Occipital lobe (tissue), 2 donors: ENCODE data around the gene CENPH. TPM values are rescaled to one million over a fixed set of nuclear protein-coding genes. Genes with fewer than 3 reads are reported as not detected.
"Not testable (repeated sequence)": the region's sequence is repeated elsewhere in the genome, so short reads cannot be mapped to it uniquely, and the experiment has no call there.

ENCODE experiments used
- DNase-seq: peaks from one replicate; lab custom pipeline; 2025; lab: John Stamatoyannopoulos, UW
- total RNA-seq: library from RNA; depleted of rRNA; stranded (reverse); fragments of >200 nt; gene quantifications from one replicate; pipeline ENCODE4 v1.2.3, GENCODE V29; 2014

The CENPH gene, protein sequence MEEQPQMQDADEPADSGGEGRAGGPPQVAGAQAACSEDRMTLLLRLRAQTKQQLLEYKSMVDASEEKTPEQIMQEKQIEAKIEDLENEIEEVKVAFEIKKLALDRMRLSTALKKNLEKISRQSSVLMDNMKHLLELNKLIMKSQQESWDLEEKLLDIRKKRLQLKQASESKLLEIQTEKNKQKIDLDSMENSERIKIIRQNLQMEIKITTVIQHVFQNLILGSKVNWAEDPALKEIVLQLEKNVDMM
- 16.2 TPM for total RNA-seq

DNA sequence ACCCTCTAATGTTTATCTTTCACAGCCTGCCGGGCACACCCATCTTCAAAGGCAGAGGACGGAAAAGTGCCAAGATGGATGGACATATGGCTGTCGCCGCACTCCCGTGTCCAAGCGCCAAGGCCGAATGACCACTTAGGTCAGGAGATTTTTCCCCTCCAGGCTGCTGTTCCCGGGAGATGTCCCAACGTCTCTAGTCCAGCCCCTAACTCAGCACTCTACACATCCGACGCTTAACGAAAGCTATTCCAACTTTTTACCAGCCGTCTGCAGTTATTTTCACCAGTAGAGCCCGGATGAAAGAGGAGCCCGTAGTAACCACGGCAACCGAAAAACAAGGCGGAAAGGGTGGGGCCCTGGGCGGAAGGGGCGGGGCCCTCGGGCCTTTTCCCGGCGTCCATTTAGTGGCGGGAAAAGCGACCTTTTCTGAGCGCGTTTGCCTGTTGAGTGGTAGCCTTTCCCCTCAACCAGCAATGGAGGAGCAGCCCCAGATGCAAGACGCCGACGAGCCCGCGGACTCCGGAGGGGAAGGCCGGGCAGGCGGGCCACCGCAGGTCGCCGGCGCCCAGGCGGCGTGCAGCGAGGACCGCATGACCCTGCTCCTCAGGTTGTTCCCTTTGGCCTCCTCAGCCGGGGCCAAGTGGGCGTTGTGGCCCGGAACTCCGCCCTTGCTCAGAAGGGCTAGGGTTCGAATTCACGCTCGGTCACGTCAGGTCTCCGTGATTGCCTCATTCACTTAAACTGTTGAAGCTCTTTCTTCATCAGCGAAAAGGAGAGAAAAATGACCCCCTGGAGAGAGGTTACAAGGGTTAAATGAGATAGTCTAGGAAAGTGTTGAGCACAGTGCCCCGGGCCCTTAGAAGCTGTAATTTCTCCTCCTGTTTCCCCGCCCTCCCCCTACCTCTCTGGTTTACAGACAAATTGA is at the start of gene CENPH:
Gene CENPH, plus strand, starts transcription at position 422 of the 925 bp plus-strand sequence. Its CDS starts 52 bp downstream, at position 474.
- DNase-seq = peak; percentile 87

DNA sequence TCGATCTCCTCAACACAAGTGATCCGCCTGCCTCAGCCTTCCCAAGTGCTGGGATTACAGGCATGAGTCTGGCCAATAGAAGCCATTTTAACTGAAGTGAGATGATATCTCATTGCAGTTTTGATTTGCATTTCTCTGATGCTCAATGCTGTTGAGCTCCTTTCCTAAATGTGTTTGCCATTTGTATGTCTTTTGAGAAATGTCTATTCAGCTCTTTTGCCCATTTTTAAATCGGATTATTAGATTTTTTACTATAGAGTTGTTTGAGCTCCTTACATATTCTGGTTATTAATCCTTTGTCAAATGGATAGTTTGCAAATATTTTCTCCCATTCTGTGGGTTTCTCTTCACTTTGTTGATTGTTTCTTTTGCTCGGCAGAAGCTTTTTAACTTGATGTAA is 49.1 kb upstream of the CENPH start:
- not testable (repeated sequence) for DNase-seq

DNA sequence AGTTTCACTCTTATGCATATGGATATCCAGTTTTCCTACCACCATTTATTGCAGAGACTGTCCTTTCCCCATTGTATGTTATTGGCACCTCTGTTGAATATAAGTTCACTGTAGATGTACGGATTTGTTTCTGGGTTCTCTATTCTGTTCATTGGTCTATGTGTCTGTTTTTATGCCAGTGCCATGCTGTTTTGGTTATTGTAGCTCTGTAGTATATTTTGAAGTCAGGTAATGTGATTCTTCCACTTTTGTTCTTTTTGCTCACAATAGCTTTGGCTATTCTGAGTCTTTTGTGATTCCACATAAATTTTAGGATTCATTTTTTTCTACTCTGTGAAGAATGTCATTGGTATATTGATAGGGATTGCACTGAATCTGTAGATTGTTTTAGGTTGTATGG is 48.6 kb upstream of the CENPH start:
- no peak for DNase-seq

DNA sequence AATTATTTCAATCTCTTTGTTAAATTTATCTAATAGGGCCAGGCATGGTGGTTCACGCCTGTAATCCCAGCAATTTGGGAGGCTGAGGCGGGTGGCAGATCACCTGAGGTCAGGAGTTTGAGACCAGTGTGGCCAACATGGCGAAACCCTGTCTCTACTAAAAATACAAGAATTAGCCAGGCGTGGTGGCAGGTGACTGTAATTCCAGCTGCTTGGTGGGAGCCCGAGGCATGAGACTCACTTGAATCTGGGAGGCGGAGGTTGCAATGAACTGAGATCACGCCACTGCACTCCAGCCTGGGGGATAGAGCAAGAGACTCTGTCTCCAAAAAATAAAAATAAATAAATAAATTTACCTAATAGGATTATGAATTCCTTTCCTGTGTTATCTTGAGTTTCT is 40.8 kb upstream of the CENPH start:
- not testable (repeated sequence) for DNase-seq

DNA sequence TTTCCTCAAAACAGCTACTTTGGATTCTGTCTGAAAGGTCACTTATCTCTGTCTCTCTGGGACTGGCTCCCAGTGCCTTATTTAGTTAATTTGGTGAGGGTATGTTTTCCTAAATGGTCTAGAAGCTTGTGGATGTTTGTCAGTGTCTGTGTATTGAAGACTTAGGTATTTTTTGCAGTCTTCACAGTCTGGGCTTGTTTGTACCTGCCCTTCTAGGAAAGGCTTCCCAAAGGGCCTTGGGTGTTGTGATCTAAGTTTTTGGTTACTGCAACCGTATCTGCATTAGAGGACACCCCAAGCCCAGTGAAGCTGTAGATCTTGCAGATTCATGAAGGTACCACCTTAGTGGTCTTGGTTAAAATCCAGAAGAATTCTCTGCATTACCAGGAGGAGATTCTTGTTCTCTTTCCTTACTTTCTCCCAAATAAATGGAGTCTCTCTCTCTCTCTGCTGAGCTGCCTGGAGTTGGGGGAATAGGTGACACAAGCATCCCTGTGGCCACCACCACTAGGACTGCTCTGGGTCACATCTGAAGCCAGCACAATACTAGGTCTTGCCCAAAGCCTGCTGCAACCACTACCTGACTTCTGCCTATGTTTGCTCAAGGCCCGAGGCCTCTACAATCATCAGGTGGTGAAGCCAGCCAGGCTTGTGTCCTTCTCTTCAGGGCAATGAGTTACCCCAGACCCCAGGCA is 40.3 kb upstream of the CENPH start:
- no peak for DNase-seq

DNA sequence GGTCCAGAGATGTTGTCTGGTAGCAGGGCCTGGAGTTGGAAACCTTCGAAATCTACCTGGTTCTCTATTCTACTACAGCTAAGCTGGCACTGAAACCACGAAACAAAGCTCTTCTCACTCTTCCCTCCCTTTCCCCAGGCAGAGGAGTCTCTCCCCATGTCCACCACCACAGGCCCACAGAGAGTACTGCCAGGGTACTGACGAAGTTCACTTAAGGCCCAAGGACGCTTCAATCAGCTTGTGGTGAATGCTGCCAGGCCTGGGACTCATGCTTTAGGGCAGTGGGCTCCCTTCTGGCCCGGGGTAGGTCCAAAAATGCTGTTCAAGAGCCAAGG is 39.7 kb upstream of the CENPH start:
- DNase-seq = no peak

DNA sequence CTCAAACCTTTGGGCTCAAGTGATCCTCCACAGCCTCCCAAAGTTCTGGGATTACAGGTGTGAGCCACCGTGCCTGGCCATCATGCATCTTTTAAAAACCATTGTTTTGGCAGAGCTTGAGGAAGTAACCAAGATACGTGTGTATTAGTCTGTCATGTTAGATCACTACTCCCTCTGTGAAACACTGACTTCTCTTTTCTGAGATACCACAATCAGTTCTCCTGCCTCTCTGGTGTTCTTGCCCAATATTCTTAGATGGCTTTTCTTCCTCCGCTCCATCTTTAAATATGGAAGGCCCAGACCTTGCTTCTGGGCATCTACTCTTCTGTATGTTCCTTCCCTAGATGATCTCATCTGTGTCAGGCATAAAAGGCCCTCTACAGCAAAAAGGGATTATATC is 36.7 kb upstream of the CENPH start:
- no peak for DNase-seq

DNA sequence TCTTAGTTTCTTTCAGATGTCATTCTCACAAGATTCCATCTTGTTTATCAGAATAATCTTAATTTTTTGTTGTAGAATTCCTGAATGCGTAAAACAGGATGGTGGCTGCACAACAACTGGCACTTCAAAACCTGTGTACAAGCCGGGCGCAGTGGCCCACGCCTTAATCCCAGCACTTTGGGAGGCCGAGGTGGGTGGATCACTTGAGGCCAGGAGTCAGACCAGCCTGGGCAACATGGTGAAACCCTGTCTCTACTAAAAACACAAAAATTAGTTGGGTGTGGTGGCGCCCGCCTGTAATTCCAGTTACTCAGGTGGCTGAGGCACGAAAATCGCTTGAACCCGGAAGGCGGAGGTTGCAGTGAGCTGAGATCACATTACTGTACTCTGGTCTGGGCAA is 32.9 kb upstream of the CENPH start:
- no peak for DNase-seq

DNA sequence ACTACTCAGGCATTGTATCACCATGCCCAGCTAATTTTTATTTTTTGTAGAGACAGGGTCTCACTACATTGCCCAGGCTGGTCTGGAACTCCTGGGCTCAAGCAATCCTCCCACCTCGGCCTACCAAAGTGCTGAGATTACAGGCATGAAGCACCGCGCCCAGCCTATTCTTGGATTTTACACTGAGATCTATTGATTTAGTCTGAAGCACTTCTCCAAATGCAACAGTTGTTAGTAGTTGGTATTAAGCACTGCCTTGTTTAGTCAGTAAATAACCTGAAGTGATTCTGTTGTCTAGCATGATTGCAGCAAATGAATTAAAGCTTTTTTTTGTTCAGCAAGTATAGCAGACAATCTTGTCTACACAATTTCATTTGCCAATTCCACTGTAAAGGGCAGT is 31.3 kb upstream of the CENPH start:
- DNase-seq = no peak

DNA sequence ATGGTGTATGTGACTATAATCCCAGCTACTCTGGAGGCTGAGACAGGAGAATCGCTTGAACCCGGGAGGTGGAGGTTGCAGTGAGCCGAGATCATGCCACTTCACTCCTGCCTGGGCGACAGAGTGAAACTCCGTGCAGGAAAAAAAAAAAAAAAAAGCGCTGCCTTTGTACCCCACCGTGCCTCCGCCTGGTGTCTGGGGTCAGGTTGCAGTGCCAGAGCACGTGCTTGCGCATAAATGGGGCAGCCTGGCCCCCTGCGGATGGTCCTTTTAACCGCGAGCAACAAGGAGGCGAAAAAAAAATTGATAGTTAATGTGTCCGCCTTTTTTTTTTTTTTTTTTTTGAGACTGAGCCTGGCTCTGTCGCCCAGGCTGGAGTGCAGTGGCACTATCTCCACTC is 28.7 kb upstream of the CENPH start:
- DNase-seq = no peak

DNA sequence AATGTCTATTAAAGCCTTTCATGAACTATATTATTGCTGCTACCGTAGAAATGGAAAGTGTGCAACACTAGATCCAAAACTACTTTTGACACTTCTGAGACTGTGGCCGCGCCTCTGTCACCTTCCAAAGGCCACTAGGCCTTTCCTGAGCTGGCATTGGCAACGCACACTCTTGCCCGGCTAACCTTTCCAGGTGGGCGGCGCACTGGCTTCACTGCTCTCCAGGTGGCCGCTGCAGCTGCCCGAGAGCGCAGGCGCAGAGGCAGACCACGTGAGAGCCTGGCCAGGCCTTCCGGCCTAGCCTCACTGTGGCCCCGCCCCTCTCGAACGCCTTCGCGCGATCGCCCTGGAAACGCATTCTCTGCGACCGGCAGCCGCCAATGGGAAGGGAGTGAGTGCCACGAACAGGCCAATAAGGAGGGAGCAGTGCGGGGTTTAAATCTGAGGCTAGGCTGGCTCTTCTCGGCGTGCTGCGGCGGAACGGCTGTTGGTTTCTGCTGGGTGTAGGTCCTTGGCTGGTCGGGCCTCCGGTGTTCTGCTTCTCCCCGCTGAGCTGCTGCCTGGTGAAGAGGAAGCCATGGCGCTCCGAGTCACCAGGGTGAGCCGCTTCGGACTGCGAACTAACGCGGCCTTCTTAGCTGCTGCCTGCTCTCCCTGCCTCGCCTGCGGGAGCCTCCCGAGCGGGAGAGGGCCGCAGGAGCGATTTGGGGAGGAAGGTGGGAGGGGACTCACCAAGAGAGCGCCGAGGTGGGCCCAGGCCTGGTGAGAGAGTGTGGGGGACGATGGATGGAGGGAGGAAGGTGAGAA is 22.5 kb upstream of the CENPH start, which contains the start of gene CCNB1:
Gene CCNB1, plus strand, starts transcription at position 465 of the 807 bp plus-strand sequence. Its CDS starts 113 bp downstream, at position 578.
- DNase-seq = peak; percentile 98

DNA sequence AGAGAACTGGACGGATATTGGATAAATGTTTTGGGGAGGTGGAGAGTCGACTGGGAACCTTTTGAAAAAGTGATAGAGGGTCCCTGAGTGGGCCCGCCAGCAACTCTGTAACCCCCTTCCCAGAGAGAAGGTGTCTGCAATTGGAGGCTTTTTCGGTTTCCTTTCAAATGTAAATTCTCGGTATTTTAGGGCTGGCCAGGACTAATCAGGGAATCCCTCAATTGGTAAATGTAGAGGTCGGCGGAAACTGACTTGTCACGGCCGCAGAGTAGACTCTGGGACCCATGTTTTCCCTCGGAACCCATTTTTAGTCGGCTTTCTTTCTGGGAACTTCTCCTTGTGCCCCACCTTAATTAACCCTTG is 21.9 kb upstream of the CENPH start:
- no peak for DNase-seq

DNA sequence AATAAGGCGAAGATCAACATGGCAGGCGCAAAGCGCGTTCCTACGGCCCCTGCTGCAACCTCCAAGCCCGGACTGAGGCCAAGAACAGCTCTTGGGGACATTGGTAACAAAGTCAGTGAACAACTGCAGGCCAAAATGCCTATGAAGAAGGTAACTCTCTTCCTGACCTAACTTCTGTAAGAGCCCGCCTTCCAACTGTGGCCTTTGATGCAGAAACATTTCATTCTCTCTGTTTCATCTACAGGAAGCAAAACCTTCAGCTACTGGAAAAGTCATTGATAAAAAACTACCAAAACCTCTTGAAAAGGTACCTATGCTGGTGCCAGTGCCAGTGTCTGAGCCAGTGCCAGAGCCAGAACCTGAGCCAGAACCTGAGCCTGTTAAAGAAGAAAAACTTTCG is 21.5 kb upstream of the CENPH start:
- no peak for DNase-seq

DNA sequence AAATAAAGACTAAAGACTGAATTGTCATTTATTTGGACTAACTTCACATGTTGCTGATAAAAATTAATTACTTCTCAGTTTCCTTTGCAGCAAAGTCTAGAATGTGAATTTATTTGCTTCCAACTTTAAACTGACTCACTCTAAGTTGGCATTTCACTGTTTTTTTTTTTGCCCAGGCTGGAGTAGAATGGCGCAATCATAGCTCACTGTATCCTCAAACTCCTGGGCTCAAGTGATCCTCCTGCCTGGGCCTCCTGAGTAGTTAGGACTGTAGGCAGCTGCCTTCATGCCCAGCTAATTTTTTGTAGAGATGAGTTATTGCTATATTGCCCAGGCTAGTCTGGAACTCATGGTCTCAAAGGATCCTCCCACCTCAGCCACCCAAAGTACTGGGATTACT is 18.9 kb upstream of the CENPH start:
- no peak for DNase-seq

DNA sequence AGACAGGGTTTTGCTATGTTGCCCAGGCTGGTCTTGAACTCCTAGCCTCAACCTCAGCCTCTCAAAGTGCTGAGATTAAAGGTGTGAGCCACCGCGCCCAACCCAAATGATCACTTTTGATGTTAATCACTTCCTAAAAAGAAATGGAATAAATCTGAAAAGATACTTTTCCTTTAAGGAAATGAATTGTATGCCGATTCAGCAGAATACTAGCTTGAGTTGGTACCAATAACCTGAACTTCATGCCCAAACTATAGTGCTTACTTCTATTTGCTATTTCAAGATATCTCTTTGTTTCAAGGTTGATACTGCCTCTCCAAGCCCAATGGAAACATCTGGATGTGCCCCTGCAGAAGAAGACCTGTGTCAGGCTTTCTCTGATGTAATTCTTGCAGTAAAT is 18.4 kb upstream of the CENPH start:
- DNase-seq = no peak

DNA sequence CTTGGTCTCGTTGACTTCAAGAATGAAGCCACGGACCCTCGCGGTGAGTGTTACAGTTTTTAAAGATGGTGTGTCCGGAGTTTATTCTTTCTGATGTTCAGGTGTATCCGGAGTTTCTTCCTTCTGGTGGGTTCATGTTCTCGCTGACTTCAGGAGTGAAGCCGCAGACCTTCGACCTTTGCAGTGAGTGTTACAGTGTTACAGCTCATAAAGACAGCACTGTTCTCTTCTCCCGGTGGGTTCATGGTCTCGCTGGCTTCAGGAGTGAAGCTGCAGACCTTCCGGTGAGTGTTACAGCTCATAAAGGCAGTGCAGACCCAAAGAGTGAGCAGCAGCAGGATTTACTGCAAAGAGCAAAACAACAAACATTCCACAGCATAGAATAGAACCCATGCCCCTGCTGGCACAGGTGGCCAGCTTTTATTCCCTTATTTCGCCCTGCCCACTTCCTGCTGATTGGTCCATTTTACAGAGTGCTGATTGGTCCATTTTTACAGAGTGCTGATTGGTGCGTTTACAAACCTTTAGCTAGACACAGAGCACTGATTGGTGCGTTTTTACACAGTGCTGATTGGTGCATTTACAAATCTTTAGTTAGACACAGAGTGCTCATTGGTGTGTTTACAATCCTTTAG is 7.6 kb upstream of the CENPH start:
- DNase-seq = not testable (repeated sequence)

DNA sequence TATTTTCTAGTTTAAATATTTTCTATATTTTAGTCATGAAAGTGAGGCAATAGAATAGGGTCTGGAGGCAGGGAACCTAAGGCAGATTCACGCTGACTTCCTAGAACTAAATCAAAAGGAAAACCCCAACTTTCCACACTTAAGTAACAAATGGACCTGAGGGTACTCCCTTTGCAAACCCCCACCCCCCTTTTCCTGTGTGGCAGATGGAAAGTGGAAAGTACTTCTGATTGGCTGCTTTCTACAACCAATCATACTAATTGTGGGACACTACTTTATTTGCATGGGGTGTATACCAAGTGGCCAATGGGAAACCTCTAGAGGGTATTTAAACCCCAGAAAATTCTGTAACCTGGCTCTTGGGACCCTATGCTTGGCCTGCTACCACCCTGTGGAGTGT is 4.8 kb upstream of the CENPH start:
- DNase-seq = no peak

DNA sequence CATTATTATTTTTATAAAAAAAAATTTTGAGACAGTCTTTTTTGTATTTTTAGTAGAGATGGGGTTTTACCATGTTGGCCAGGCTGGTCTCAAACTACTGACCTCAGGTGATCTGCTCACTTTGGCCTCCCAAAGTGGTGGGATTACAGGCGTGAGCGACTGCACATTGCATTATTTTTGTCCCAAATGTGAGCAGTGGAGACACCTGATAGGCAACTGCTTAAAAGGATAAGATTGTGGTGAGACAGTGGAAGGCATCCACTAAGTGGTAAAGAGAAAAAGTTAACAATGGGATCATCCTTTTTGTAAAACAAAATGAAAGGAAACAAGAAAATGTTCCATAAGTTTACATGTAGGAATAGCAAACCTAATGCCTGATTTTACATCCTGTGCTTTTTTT is 2.0 kb upstream of the CENPH start:
- DNase-seq = no peak

DNA sequence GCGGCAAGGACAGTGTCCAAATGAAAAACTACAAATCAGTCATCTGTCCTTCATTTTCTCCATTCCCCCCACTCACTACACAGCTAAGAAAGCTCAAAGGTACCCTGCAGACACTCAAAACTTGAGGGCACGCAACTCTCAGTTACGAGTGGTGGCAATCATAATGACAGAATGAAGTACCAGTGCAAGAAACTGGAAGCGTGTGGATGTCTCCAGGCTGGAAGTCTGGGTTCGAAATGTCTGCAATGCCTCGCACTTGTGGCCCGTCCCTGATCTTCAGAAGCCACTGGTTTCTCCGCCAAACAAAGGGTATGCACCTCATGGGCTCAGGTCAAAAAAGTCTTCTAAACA is 597 bp upstream of the CENPH start:
- no peak for DNase-seq

DNA sequence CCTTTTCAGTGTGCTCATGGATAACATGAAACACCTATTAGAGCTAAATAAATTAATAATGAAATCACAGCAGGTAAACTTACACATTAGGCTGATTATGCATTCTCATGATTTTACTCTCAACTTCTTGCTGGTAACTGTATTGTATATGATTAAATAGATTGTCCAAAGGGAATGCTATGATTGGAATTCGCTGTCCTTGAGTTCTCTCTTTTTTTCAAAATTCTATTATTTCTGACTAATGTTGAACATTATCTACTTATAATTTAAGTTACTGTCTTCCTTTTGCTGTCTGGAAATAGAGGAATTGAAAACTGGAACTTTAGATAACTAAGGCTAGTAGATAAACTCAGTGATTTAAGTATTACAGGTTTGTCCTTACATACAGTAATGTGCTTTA is 13.1 kb downstream of the CENPH start:
- no peak for DNase-seq

DNA sequence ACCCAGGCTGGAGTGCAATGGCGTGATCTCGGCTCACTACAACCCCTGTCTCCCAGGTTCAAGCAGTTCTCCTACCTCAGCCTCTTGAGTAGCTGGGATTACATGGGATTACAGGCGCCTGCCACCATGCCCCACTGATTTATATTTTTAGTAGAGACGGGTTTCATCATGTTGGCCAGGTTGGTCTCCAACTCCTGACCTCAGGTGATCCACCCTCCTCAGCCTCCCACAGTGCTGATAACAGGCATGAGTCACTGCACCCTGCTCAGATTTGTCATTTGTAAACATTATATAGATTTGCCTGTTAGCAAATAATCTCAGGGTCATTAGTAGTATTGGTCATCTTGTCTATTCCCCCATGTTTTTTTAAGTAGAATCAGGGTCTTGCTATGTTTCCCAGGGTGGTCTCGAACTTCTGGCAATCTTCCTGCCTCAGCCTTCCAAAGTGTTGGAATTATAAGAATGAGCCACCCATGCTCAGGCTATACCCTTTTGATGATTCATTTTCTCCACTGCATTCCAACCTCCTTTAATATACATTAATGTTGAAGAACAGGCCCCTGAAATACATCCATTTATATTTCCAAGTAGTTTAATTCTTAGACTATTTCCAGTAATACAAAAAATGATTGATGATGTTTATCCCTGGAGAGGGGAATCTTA is 17.3 kb downstream of the CENPH start:
- DNase-seq = no peak
